ENCODE measurements around the gene MCM7. TPM values are rescaled to one million over a fixed set of nuclear protein-coding genes. Genes with fewer than 3 reads are reported as not detected.

Gene MCM7
- total RNA-seq, 2 donors from 2014 or later: 248 to 526 TPM

GRCh38 chr7:100081535-100082102 is 19.6 kb downstream of the MCM7 start, which contains the start of gene ZNF3:
Gene ZNF3 (minus strand): TSS chr7:100081723. CDS start chr7:100077357, 4,366 bp downstream.
- Mint-ChIP-seq H3K9me3 (no peaks in the 10 kb centered on the region), H3K27me3 (no peaks in the 10 kb centered on the region), H3K4me1 (ENCODE audit: low read depth in 2 of 2) (peaks cover 19 to 28% of the 10 kb centered on the region in 2 donors), H3K4me3 (peak within 1 kb of the TSS; percentile 92), H3K27ac (peak within 1 kb of the TSS; percentile 21 to 86), H3K36me3 (peaks cover 6% of the 10 kb centered on the region)
- DNase-seq (ENCODE audit: low spot score) (peak; percentile 99), ATAC-seq (peak; percentile 93 to 94)

- Mint-ChIP-seq H3K27ac (peak overlapping the region; percentile 21 to 86), H3K4me1 (ENCODE audit: low read depth in 2 of 2) (peaks cover 19 to 28% of the 10 kb centered on the region in 2 donors), H3K36me3 (peaks cover 11% of the 10 kb centered on the region), H3K4me3 (peak overlapping the region; percentile 92), H3K27me3 (no peaks in the 10 kb centered on the region), H3K9me3 (no peaks in the 10 kb centered on the region)
- ATAC-seq: no peak
- no peak for DNase-seq (ENCODE audit: low spot score)
These were observed 20.2 kb downstream of the MCM7 start for GRCh38 chr7:100080907-100081534.

- no peak overlapping the region for H3K4me3 Mint-ChIP-seq
- H3K36me3 Mint-ChIP-seq: peaks cover 26% of the 10 kb centered on the region
- peaks cover 19 to 28% of the 10 kb centered on the region in 2 donors for H3K4me1 Mint-ChIP-seq (ENCODE audit: low read depth in 2 of 2)
- ATAC-seq (no peak), DNase-seq (ENCODE audit: low spot score) (no peak)
- no peaks in the 10 kb centered on the region for H3K27me3 Mint-ChIP-seq
- no peak overlapping the region for H3K27ac Mint-ChIP-seq
- H3K9me3 Mint-ChIP-seq: no peaks in the 10 kb centered on the region
These were observed 22.1 kb downstream of the MCM7 start for GRCh38 chr7:100079024-100079560.

- no peak for DNase-seq (ENCODE audit: low spot score)
- H3K9me3 Mint-ChIP-seq: peaks cover 3% of the 10 kb centered on the region
- no peaks in the 10 kb centered on the region for H3K27me3 Mint-ChIP-seq
- no peak for ATAC-seq
- peaks cover 35% of the 10 kb centered on the region for H3K36me3 Mint-ChIP-seq
- no peak overlapping the region for H3K27ac Mint-ChIP-seq
- H3K4me3 Mint-ChIP-seq: no peak overlapping the region
- peaks cover 14 to 19% of the 10 kb centered on the region in 2 donors for H3K4me1 Mint-ChIP-seq (ENCODE audit: low read depth in 2 of 2)
These were observed 24.0 kb downstream of the MCM7 start for GRCh38 chr7:100077205-100077604.

- ATAC-seq (no peak), DNase-seq (ENCODE audit: low spot score) (no peak)
- Mint-ChIP-seq H3K4me1 (ENCODE audit: low read depth in 2 of 2) (peaks cover 4 to 7% of the 10 kb centered on the region in 2 donors), H3K27me3 (no peaks in the 10 kb centered on the region), H3K27ac (no peak overlapping the region), H3K36me3 (peaks cover 53% of the 10 kb centered on the region), H3K4me3 (no peak overlapping the region), H3K9me3 (peaks cover 12% of the 10 kb centered on the region)
These were observed 25.8 kb downstream of the MCM7 start for GRCh38 chr7:100075418-100075817.

GRCh38 chr7:100074841-100075240 is 26.4 kb downstream of the MCM7 start:
- H3K27ac Mint-ChIP-seq: no peak overlapping the region

GRCh38 chr7:100072462-100072861 is 28.7 kb downstream of the MCM7 start:
- H3K36me3 Mint-ChIP-seq: peaks cover 60% of the 10 kb centered on the region
- ATAC-seq (no peak), DNase-seq (ENCODE audit: low spot score) (no peak)
- H3K9me3 Mint-ChIP-seq: peaks cover 12% of the 10 kb centered on the region
- H3K4me1 Mint-ChIP-seq (ENCODE audit: low read depth in 2 of 2): peaks cover 0 to 2% of the 10 kb centered on the region in 2 donors
- no peak overlapping the region for H3K27ac Mint-ChIP-seq
- H3K4me3 Mint-ChIP-seq: no peak overlapping the region
- no peaks in the 10 kb centered on the region for H3K27me3 Mint-ChIP-seq

More at GRCh38 chr7:100074841-100075240, 26.4 kb downstream of the MCM7 start:
- Mint-ChIP-seq H3K4me1 (ENCODE audit: low read depth in 2 of 2) (peaks cover 0 to 2% of the 10 kb centered on the region in 2 donors), H3K36me3 (peaks cover 59% of the 10 kb centered on the region), H3K9me3 (peaks cover 12% of the 10 kb centered on the region), H3K27me3 (no peaks in the 10 kb centered on the region), H3K4me3 (no peak overlapping the region)
- ATAC-seq: no peak
- DNase-seq (ENCODE audit: low spot score): no peak

GRCh38 chr7:100071018-100071723 is 30.0 kb downstream of the MCM7 start:
- Mint-ChIP-seq H3K27ac (no peak overlapping the region), H3K4me1 (ENCODE audit: low read depth in 2 of 2) (peaks cover 0 to 2% of the 10 kb centered on the region in 2 donors), H3K9me3 (peaks cover 12% of the 10 kb centered on the region), H3K36me3 (peaks cover 51% of the 10 kb centered on the region), H3K27me3 (no peaks in the 10 kb centered on the region), H3K4me3 (no peak overlapping the region)
- DNase-seq (ENCODE audit: low spot score): no peak
- ATAC-seq: no peak

- Mint-ChIP-seq H3K4me3 (no peak overlapping the region), H3K27me3 (no peaks in the 10 kb centered on the region), H3K36me3 (peaks cover 39% of the 10 kb centered on the region), H3K9me3 (peaks cover 12% of the 10 kb centered on the region), H3K27ac (no peak overlapping the region), H3K4me1 (ENCODE audit: low read depth in 2 of 2) (peaks cover 0 to 2% of the 10 kb centered on the region in 2 donors)
- DNase-seq (ENCODE audit: low spot score) (no peak), ATAC-seq (no peak)
These were observed 31.2 kb downstream of the MCM7 start for GRCh38 chr7:100069991-100070390.

- DNase-seq (ENCODE audit: low spot score) (no peak), ATAC-seq (no peak)
- Mint-ChIP-seq H3K4me3 (no peak overlapping the region), H3K36me3 (peaks cover 22% of the 10 kb centered on the region), H3K27ac (no peak overlapping the region), H3K4me1 (ENCODE audit: low read depth in 2 of 2) (peaks cover 0 to 2% of the 10 kb centered on the region in 2 donors), H3K27me3 (no peaks in the 10 kb centered on the region), H3K9me3 (peaks cover 6% of the 10 kb centered on the region)
These were observed 34.2 kb downstream of the MCM7 start for GRCh38 chr7:100066953-100067352.

- DNase-seq (ENCODE audit: low spot score) (no peak), ATAC-seq (no peak)
- no peaks in the 10 kb centered on the region for H3K27me3 Mint-ChIP-seq
- H3K4me1 Mint-ChIP-seq (ENCODE audit: low read depth in 2 of 2): no peaks in the 10 kb centered on the region
- H3K36me3 Mint-ChIP-seq: peaks cover 9% of the 10 kb centered on the region
- H3K9me3 Mint-ChIP-seq: no peaks in the 10 kb centered on the region
- no peak overlapping the region for H3K4me3 Mint-ChIP-seq
- H3K27ac Mint-ChIP-seq: no peak overlapping the region
These were observed 35.6 kb downstream of the MCM7 start for GRCh38 chr7:100065452-100066186.

- no peak for ATAC-seq
- DNase-seq (ENCODE audit: low spot score): no peak
- Mint-ChIP-seq H3K36me3 (no peaks in the 10 kb centered on the region), H3K9me3 (no peaks in the 10 kb centered on the region), H3K27ac (no peak overlapping the region), H3K4me1 (ENCODE audit: low read depth in 2 of 2) (no peaks in the 10 kb centered on the region), H3K27me3 (no peaks in the 10 kb centered on the region), H3K4me3 (no peak overlapping the region)
These were observed 37.0 kb downstream of the MCM7 start for GRCh38 chr7:100064162-100064561.

GRCh38 chr7:100063376-100063775 is 37.8 kb downstream of the MCM7 start:
- Mint-ChIP-seq H3K36me3 (no peaks in the 10 kb centered on the region), H3K27ac (no peak overlapping the region), H3K9me3 (no peaks in the 10 kb centered on the region), H3K27me3 (no peaks in the 10 kb centered on the region), H3K4me3 (no peak overlapping the region), H3K4me1 (ENCODE audit: low read depth in 2 of 2) (no peaks in the 10 kb centered on the region)
- ATAC-seq: no peak
- no peak for DNase-seq (ENCODE audit: low spot score)
